ENCODE measurements around the gene TUFT1.

TUFT1 gene

DNA sequence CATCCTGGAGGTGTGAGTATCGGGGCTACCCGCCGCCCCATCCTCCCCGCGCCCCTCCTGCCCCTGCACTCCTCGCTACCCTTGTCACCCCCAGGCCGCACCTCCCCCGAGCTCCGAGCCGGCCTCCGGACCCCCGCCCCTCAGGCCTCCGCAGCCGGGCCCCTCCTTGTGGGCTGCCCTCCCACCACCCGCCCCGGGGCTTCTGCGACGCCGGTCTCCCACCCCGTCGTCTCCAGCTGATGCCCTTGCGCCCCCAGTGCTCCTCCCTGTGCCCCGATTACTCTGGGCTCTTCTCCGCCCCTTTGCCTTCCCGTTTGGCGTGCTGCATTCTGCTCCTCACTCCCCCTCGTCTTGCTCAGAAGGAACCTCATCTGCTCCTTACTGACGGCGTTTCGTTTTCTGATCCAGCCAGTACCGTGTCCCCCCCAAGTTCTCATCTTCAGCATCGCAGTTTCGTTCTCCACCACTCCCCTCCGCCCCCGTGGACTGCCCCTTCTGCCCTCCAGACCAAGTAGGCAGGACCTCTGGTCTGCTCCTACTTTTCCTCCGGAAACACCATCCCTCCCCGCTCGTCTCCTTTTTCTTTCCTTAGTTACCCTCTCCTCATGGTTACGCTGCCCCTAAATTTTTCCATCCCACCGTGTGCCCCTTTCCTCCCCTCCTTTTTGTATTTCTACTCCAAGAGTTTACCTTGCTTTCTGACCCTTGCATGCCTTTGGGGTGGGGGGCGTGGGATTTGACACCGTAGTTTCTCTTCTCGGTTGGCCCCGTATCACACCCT lies 72.6 kb downstream of the TUFT1 start:
- TF ChIP-seq, protein P1, sequence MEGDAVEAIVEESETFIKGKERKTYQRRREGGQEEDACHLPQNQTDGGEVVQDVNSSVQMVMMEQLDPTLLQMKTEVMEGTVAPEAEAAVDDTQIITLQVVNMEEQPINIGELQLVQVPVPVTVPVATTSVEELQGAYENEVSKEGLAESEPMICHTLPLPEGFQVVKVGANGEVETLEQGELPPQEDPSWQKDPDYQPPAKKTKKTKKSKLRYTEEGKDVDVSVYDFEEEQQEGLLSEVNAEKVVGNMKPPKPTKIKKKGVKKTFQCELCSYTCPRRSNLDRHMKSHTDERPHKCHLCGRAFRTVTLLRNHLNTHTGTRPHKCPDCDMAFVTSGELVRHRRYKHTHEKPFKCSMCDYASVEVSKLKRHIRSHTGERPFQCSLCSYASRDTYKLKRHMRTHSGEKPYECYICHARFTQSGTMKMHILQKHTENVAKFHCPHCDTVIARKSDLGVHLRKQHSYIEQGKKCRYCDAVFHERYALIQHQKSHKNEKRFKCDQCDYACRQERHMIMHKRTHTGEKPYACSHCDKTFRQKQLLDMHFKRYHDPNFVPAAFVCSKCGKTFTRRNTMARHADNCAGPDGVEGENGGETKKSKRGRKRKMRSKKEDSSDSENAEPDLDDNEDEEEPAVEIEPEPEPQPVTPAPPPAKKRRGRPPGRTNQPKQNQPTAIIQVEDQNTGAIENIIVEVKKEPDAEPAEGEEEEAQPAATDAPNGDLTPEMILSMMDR (IDR thresholded peaks at IDR 0.05; ENCODE audit: insufficient read depth, low read length, poor library complexity, severe bottlenecking), result no peak
- Histone ChIP-seq H3K36me3 (ENCODE audit: control insufficient read depth, insufficient read depth, low read length) (no peaks in the 10 kb centered on the region), H3K4me3 (replicated peaks; ENCODE audit: low read depth, low read length) (peak overlapping the region; percentile 88), H3K27me3 (replicated peaks; ENCODE audit: control insufficient read depth, insufficient read depth, low read length) (no peaks in the 10 kb centered on the region)
- DNase-seq (ENCODE audit: extremely low read depth, insufficient read length), result no peak

DNA sequence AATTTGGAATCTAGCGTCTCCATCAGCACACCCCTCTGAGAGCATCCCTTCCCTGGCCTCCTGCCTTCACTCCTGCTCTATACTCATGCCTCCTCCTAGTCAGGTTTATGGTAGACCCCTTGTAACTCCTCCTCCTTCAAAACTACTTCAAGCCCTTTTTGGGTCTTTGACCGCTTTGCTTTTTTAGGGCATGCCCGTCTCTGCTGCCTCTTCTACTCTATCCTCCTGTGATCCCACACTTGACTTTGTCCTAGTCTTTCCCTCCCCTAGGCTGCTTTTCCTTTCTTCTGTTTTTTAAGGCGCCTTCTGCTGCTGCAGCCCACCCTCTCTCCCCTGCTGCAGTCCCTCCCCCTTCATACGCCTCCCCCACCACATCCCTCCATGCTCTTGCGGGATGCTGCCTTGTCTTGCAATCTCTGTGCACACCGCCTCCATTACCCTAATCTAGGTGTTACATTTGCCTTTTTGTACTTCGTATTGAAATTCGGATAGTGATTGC lies 73.2 kb downstream of the TUFT1 start:
- TF ChIP-seq, protein P1 (IDR thresholded peaks at IDR 0.05; ENCODE audit: insufficient read depth, low read length, poor library complexity, severe bottlenecking), result no peak
- Histone ChIP-seq H3K36me3 (ENCODE audit: control insufficient read depth, insufficient read depth, low read length) (no peaks in the 10 kb centered on the region), H3K27me3 (replicated peaks; ENCODE audit: control insufficient read depth, insufficient read depth, low read length) (no peaks in the 10 kb centered on the region), H3K4me3 (replicated peaks; ENCODE audit: low read depth, low read length) (peak overlapping the region; percentile 88)
- no peak for DNase-seq (ENCODE audit: extremely low read depth, insufficient read length)

DNA sequence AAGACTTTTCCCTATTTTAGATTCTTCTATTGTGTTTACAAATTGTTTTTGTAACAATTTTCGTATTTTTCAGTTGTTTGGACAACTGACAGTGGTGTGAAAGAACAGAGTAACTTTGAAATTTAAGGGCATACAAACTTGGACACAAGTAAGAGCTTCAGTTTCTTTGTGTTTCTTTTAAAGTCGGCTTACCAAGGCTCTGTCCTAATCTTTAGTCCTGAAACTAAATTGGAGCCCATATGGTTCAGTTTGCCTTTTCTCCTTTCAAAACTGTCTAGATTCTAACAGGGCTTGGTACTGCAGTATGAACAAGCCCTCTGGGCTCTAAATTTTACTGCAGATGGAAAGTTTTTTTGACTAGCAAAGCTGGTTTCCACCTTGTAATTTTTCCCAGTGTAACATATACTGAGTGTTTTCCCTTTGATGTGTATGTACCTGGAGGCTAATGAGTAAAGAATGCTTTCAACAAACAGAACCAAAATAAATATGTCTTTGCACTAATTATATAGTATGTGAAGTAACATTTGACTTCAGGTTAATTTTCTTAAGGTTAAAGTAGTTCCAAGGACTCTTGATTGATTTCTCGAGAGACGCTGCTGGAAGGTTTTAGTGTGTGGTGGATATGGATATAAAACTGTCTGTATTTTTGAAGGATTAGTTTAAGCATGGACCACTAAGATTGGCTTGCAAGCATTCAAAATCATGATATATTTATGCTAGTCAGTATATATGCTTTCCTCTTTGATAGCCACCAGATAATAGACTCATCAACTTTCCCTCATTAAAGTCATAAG lies 75.8 kb downstream of the TUFT1 start:
- Histone ChIP-seq H3K27me3 (replicated peaks; ENCODE audit: control insufficient read depth, insufficient read depth, low read length) (no peaks in the 10 kb centered on the region), H3K36me3 (ENCODE audit: control insufficient read depth, insufficient read depth, low read length) (no peaks in the 10 kb centered on the region), H3K4me3 (replicated peaks; ENCODE audit: low read depth, low read length) (no peak overlapping the region)
- TF ChIP-seq, protein P1 (IDR thresholded peaks at IDR 0.05; ENCODE audit: insufficient read depth, low read length, poor library complexity, severe bottlenecking), result no peak
- DNase-seq (ENCODE audit: extremely low read depth, insufficient read length), result no peak

DNA sequence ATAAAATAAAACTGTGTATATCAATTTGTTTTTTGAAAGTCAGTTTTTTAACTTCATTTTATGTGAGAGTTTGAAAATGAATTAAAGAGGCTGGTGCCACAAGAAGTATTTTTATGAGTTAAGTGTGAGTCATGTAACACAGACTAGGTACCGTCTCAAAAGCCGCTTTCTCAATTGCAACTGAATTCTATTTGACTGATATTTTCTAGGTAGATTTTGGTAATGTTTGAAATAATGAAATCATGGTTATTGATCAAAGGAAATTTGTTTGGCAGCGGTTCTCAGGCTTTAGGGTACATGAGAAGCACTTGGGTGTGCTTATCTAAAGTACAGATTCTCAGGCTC lies 76.4 kb downstream of the TUFT1 start:
- no peak overlapping the region for H3K4me3 ChIP-seq (replicated peaks; ENCODE audit: low read depth, low read length)

DNA sequence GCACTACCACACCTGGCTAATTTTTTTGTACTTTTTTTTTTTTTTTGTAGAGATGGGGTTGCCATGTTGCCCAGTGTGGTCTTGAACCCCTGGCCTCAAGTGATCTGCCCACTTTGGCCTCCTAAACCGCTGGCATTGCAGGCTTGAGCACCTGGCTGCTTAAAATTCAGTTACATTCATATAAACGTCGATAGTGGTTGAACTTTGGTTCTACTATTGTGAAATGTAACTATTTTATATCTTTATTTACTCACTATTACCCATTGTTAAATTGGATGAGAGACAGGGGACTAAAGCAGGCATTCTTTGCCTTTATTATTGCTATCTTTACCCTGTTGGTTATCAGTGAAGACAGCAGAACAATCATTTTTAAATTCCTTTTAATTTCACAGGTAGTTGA lies 77.9 kb downstream of the TUFT1 start:
- no peak for DNase-seq (ENCODE audit: extremely low read depth, insufficient read length)
- H3K27me3 ChIP-seq (replicated peaks; ENCODE audit: control insufficient read depth, insufficient read depth, low read length), result no peaks in the 10 kb centered on the region
- H3K36me3 ChIP-seq (ENCODE audit: control insufficient read depth, insufficient read depth, low read length), result no peaks in the 10 kb centered on the region
- TF ChIP-seq, protein P1 (IDR thresholded peaks at IDR 0.05; ENCODE audit: insufficient read depth, low read length, poor library complexity, severe bottlenecking), result no peak
- H3K4me3 ChIP-seq (replicated peaks; ENCODE audit: low read depth, low read length), result no peak overlapping the region

More for the DNA sequence above, 76.4 kb downstream of the TUFT1 start:
- H3K36me3 ChIP-seq (ENCODE audit: control insufficient read depth, insufficient read depth, low read length), result no peaks in the 10 kb centered on the region
- DNase-seq (ENCODE audit: extremely low read depth, insufficient read length), result no peak
- no peaks in the 10 kb centered on the region for H3K27me3 ChIP-seq (replicated peaks; ENCODE audit: control insufficient read depth, insufficient read depth, low read length)
- TF ChIP-seq, protein P1 (IDR thresholded peaks at IDR 0.05; ENCODE audit: insufficient read depth, low read length, poor library complexity, severe bottlenecking), result no peak
